ENCODE data around the gene KLF7.

Gene KLF7

GRCh38 chr2:207129821-207130220 is 35.9 kb downstream of the KLF7 start:
- no peak for DNase-seq (ENCODE audit: low read depth in 2 of 2, low spot score in 1 of 2)

GRCh38 chr2:207128867-207129266 is 36.9 kb downstream of the KLF7 start:
- DNase-seq (ENCODE audit: low read depth in 2 of 2, low spot score in 1 of 2), result no peak

- DNase-seq (ENCODE audit: low read depth in 2 of 2, low spot score in 1 of 2), result no peak
These were observed 38.9 kb downstream of the KLF7 start for GRCh38 chr2:207126724-207127308.

GRCh38 chr2:207123776-207124391 is 41.9 kb downstream of the KLF7 start:
- no peak for DNase-seq (ENCODE audit: low read depth in 2 of 2, low spot score in 1 of 2)

GRCh38 chr2:207123335-207123744 is 42.4 kb downstream of the KLF7 start:
- peak in 1 of 2 donors; percentile 17 for DNase-seq (ENCODE audit: low read depth in 2 of 2, low spot score in 1 of 2)

- no peak for DNase-seq (ENCODE audit: low read depth in 2 of 2, low spot score in 1 of 2)
These were observed 43.0 kb downstream of the KLF7 start for GRCh38 chr2:207122651-207123334.

- DNase-seq (ENCODE audit: low read depth in 2 of 2, low spot score in 1 of 2), result no peak
These were observed 44.0 kb downstream of the KLF7 start for GRCh38 chr2:207121784-207122183.

GRCh38 chr2:207119048-207119447 is 46.7 kb downstream of the KLF7 start:
- DNase-seq (ENCODE audit: low read depth in 2 of 2, low spot score in 1 of 2), result no peak

GRCh38 chr2:207117668-207118067 is 48.1 kb downstream of the KLF7 start:
- no peak for DNase-seq (ENCODE audit: low read depth in 2 of 2, low spot score in 1 of 2)

GRCh38 chr2:207115715-207116364 is 49.9 kb downstream of the KLF7 start:
- DNase-seq (ENCODE audit: low read depth in 2 of 2, low spot score in 1 of 2), result no peak

- DNase-seq (ENCODE audit: low read depth in 2 of 2, low spot score in 1 of 2), result no peak
These were observed 52.3 kb downstream of the KLF7 start for GRCh38 chr2:207113414-207113813.

- DNase-seq (ENCODE audit: low read depth in 2 of 2, low spot score in 1 of 2), result no peak
These were observed 53.0 kb downstream of the KLF7 start for GRCh38 chr2:207112785-207113184.

- DNase-seq (ENCODE audit: low read depth in 2 of 2, low spot score in 1 of 2), result no peak
These were observed 53.4 kb downstream of the KLF7 start for GRCh38 chr2:207112383-207112782.

- no peak for DNase-seq (ENCODE audit: low read depth in 2 of 2, low spot score in 1 of 2)
These were observed 54.0 kb downstream of the KLF7 start for GRCh38 chr2:207111757-207112156.

- no peak for DNase-seq (ENCODE audit: low read depth in 2 of 2, low spot score in 1 of 2)
These were observed 55.0 kb downstream of the KLF7 start for GRCh38 chr2:207110715-207111114.

GRCh38 chr2:207110310-207110709 is 55.4 kb downstream of the KLF7 start:
- DNase-seq (ENCODE audit: low read depth in 2 of 2, low spot score in 1 of 2), result no peak

- DNase-seq (ENCODE audit: low read depth in 2 of 2, low spot score in 1 of 2), result no peak
These were observed 56.0 kb downstream of the KLF7 start for GRCh38 chr2:207109768-207110167.

GRCh38 chr2:207108440-207108839 is 57.3 kb downstream of the KLF7 start:
- DNase-seq (ENCODE audit: low read depth in 2 of 2, low spot score in 1 of 2), result no peak

- no peak for DNase-seq (ENCODE audit: low read depth in 2 of 2, low spot score in 1 of 2)
These were observed 58.2 kb downstream of the KLF7 start for GRCh38 chr2:207107551-207107950.

GRCh38 chr2:207107131-207107530 is 58.6 kb downstream of the KLF7 start:
- no peak for DNase-seq (ENCODE audit: low read depth in 2 of 2, low spot score in 1 of 2)

GRCh38 chr2:207103132-207103531 is 62.6 kb downstream of the KLF7 start:
- DNase-seq (ENCODE audit: low read depth in 2 of 2, low spot score in 1 of 2), result no peak

- DNase-seq (ENCODE audit: low read depth in 2 of 2, low spot score in 1 of 2), result no peak
These were observed 63.8 kb downstream of the KLF7 start for GRCh38 chr2:207101984-207102383.

Measured in stimulated activated CD8-positive, alpha-beta memory T cell treated with anti-CD3 and anti-CD28 coated beads, Interleukin-4, amount 100 ng/mL, for 1 hour (primary cell).